ES-I3 (cell line): ENCODE data around the gene FOXC1.

Experiments
- H3K36me3 ChIP-seq: 2 replicates; pipeline ENCODE4 v1.6.1; 2013; ENCODE audit warnings: mild to moderate bottlenecking, low read length, control low read depth, moderate library complexity; ENCODE audit not compliant: insufficient read depth
- H3K4me1 ChIP-seq: 2 replicates; pipeline ENCODE4 v1.6.1; 2013; ENCODE audit warnings: mild to moderate bottlenecking, control low read depth, low read length; ENCODE audit not compliant: insufficient read depth
- H3K9ac ChIP-seq: 2 replicates; pipeline ENCODE4 v1.6.1; 2013; ENCODE audit warnings: low read depth, mild to moderate bottlenecking, low read length, moderate library complexity
- H3K9me3 ChIP-seq: 2 replicates; pipeline ENCODE4 v1.6.1; 2013; ENCODE audit warnings: mild to moderate bottlenecking, low read length, moderate library complexity; ENCODE audit not compliant: control insufficient read depth, insufficient read depth

The FOXC1 gene

DNA sequence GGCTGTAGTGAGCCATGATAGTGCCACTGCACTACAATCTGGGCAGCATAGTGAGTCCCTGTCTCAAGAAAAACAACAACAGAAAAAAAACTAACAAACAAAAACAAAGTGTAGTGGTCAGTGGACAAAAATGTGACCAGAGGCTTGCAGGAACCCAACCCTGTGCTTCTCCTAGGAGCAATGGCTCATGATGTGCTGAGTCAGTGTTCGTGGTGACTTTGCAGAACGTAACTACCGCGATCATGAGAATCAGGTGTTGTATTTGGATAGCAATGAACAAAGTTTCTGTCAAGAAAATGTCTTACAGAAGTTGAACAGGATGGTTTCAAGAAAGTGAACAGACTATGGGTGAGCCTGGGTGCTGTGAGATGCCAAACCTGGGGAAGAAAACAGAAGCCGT, 18.5 kb upstream of the FOXC1 start:
- Histone ChIP-seq H3K9me3 (no peaks in the 10 kb centered on the region), H3K9ac (no peak overlapping the region), H3K36me3 (no peaks in the 10 kb centered on the region), H3K4me1 (0 out of 2 replicates have a peak, but pooled peaks cover 3% of the 10 kb centered on the region)

GRCh38 chr6:1591926-1592325, 17.8 kb upstream of the FOXC1 start:
- Histone ChIP-seq H3K9me3 (no peaks in the 10 kb centered on the region), H3K4me1 (peaks cover 9% of the 10 kb centered on the region; the same call in 1 of the 2 replicates), H3K36me3 (no peaks in the 10 kb centered on the region), H3K9ac (no peak overlapping the region)

DNA sequence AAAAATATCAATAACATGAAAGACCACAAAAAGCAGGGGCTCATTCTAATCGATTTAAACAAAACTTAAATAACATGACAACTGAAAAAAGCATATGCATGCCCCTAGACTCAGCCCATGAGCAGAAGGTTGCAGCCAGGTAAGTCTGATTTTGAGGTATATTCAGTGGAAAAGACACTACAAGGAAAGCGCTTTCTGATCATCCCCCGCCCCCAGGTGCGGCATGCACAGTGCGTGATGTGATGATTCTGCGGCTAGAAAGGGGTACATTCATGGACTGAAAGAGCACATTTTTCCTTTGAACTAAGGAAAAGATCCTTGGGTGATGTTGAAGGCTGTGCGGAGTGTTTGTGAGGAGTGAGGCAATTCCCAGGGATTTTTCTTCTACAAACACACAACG, 16.9 kb upstream of the FOXC1 start:
- Histone ChIP-seq H3K9ac (no peak overlapping the region), H3K4me1 (peaks cover 11% of the 10 kb centered on the region; the same call in 1 of the 2 replicates)

DNA sequence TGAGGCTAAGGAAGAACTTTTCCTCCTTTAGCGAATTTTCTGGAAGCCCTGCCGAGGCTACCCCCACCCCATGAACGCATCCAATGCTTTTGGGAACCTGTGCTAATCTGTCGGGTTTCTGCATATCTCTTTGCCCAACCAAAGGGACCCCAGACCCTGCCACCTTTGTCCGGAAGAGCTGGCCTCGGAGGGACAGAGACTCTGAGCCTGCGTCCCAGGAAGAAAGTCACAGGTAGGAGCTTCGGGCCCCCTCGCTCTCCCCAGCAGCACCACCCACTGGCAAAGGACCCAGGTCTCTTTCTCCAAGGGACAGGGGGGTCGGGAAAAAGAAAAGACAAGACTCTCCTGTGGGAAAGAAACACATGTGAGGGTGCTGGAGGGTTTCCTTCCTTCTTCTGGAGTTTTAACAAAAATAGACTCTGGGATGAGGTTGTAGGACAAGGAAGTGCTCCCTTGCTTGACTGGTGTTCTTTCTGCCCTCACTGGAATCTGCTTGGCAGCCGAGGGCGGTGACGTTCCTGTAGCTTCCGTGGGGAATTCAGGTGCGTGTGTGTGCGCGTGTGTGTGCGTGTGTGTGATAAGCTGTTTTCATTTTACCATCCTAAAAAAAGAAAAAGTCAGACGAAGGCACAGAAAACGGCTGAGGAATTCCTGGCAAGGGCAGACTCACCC, 16.3 kb upstream of the FOXC1 start:
- H3K9me3 ChIP-seq: no peaks in the 10 kb centered on the region
- H3K36me3 ChIP-seq: no peaks in the 10 kb centered on the region
- no peak overlapping the region for H3K9ac ChIP-seq
- peaks cover 13% of the 10 kb centered on the region; the same call in 1 of the 2 replicates for H3K4me1 ChIP-seq

More for the DNA sequence above, 16.9 kb upstream of the FOXC1 start:
- Histone ChIP-seq H3K9me3 (no peaks in the 10 kb centered on the region), H3K36me3 (no peaks in the 10 kb centered on the region)

DNA sequence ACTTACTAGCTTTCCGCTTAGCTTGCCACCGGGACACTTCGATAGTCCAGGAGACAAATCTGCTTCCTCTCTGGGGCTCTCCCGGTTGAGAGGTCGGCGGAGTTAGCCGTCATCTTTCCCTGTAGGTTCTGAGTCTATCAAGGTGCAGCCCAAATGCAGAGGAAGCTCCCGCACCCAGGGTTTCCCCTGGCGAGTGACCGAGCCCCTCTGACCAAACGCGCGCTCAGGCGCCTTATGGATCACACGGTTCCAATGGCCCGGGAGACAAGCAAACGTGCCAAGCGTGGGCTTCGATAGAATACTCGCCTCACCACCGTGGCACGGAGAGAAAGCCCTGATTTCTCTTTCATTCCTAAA, 15.8 kb upstream of the FOXC1 start:
- Histone ChIP-seq H3K36me3 (no peaks in the 10 kb centered on the region), H3K9ac (no peak overlapping the region), H3K9me3 (no peaks in the 10 kb centered on the region), H3K4me1 (peaks cover 13% of the 10 kb centered on the region; the same call in 1 of the 2 replicates)

DNA sequence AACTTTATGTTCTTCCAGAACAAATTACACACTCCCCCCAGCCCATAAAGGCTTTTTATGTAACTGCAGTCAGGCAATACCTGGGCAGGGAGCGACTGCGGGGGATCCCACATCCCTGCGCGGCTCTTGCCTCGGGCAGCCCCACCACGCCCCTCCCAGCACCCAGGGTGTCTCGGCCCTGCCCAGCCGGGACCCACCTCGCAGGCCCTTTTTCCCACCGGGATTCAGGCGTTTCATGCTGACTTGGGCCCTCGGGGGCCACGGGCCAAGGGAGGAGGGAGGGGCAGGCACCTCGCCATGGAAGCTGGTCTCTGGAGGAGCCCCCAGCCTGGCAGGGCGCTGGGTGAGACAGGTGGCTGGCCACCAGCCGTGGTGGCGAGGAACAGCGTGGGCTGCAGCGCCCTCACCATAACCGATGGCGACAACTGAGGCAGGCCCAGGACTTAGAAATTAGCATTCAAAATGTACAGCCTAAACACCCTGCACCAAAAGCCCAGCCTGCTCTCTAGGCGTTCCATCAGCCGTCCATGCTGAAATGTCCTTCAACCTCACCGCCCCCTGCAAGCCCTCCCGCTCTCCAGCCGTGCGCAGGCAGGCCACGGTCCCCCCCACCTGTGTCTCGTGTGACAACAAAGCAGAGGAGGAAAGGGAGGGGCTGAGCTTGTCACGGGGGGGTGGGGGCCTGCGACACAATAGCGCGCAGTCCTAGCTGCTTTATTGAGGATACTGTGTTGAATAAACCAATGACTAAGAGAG, 15.1 kb upstream of the FOXC1 start:
- Histone ChIP-seq H3K9ac (no peak overlapping the region), H3K36me3 (no peaks in the 10 kb centered on the region), H3K4me1 (peaks cover 13% of the 10 kb centered on the region; the same call in 1 of the 2 replicates), H3K9me3 (no peaks in the 10 kb centered on the region)

- Histone ChIP-seq H3K36me3 (no peaks in the 10 kb centered on the region), H3K9ac (no peak overlapping the region), H3K4me1 (peaks cover 13% of the 10 kb centered on the region; the same call in 1 of the 2 replicates), H3K9me3 (no peaks in the 10 kb centered on the region)
Observed at GRCh38 chr6:1595271-1596087, 14.2 kb upstream of the FOXC1 start.

DNA sequence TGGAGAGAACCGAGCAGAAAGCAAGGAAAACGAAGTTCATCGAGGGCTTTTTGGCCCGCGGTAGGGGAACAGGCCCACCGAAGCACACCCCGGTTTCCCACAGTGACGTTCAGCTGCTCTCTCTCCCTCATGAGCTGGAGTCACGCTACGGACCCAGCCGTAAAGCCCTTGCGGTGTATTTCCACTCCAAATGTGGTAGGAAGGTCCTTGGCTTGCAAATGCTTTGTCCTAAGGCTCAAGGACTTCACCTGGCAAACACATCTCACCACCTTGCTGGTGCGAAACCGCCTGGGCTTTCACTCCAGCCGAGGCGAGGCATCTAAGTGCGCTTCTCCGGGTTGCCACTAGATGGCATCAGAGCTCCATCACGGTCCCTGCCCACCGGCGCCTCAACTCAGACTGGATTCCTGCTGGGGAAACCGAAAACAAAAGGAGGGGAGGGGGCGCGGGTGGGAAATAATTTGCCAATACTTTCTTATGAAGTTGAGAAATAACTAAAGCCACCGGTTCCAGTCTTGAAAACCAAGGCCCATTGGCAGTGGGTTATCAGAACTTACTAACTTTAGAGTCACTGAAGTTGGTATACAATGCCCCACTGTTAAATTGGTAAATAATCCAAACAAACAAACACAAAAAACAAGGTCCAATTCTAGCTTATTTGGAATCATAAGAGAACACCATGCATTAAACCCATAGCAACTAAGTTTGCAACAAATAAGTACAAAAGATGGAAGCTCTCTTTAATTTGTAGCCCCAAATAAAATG, 13.4 kb upstream of the FOXC1 start:
- Histone ChIP-seq H3K36me3 (no peaks in the 10 kb centered on the region), H3K4me1 (peaks cover 13% of the 10 kb centered on the region; the same call in 1 of the 2 replicates), H3K9ac (no peak overlapping the region; the same call in 1 of the 2 replicates), H3K9me3 (no peaks in the 10 kb centered on the region)

- Histone ChIP-seq H3K36me3 (no peaks in the 10 kb centered on the region), H3K9ac (no peak overlapping the region), H3K4me1 (peaks cover 13% of the 10 kb centered on the region; the same call in 1 of the 2 replicates), H3K9me3 (no peaks in the 10 kb centered on the region)
Observed at GRCh38 chr6:1597121-1597744, 12.5 kb upstream of the FOXC1 start.

DNA sequence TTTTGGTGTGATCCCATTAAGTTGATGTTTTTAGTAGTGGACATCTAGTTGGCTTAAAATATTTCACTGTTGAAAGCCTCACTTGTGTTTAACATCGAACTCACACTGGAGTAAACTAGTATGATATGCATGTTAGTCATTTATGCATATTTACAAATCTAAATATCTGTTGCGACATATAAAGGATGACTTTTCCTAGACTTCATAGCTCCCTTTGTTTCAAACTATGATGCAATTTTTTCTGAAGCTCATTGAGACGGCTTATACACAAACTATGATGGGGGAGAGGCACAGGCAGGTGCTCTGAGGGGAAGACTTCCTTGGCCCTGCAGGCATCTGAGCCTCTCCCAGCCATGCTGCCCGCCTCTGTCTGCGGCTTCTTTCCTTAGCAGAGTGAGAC, 11.8 kb upstream of the FOXC1 start:
- no peak overlapping the region for H3K9ac ChIP-seq
- peaks cover 13% of the 10 kb centered on the region; the same call in 1 of the 2 replicates for H3K4me1 ChIP-seq
- no peaks in the 10 kb centered on the region for H3K9me3 ChIP-seq
- no peaks in the 10 kb centered on the region for H3K36me3 ChIP-seq

GRCh38 chr6:1598433-1598832, 11.3 kb upstream of the FOXC1 start:
- Histone ChIP-seq H3K36me3 (no peaks in the 10 kb centered on the region), H3K4me1 (peaks cover 13% of the 10 kb centered on the region; the same call in 1 of the 2 replicates), H3K9me3 (no peaks in the 10 kb centered on the region), H3K9ac (no peak overlapping the region)

GRCh38 chr6:1598886-1599285, 10.8 kb upstream of the FOXC1 start:
- Histone ChIP-seq H3K9me3 (no peaks in the 10 kb centered on the region), H3K9ac (no peak overlapping the region), H3K4me1 (peaks cover 13% of the 10 kb centered on the region; the same call in 1 of the 2 replicates), H3K36me3 (no peaks in the 10 kb centered on the region)

GRCh38 chr6:1599469-1599868, 10.2 kb upstream of the FOXC1 start:
- no peaks in the 10 kb centered on the region for H3K36me3 ChIP-seq
- no peaks in the 10 kb centered on the region for H3K9me3 ChIP-seq
- H3K9ac ChIP-seq: no peak overlapping the region
- peaks cover 13% of the 10 kb centered on the region; the same call in 1 of the 2 replicates for H3K4me1 ChIP-seq
